ENCODE data around the gene SMTN.

The SMTN gene

GRCh38 chr22:31130873-31131272 lies 49.8 kb downstream of the SMTN start:
- H3K27ac Mint-ChIP-seq, result no peak overlapping the region
- no peak overlapping the region for H3K4me3 Mint-ChIP-seq
- no peak for DNase-seq
- H3K9me3 Mint-ChIP-seq, result no peaks in the 10 kb centered on the region
- H3K27me3 Mint-ChIP-seq, result peaks cover 5% of the 10 kb centered on the region
- H3K36me3 Mint-ChIP-seq (ENCODE audit: low read depth), result no peaks in the 10 kb centered on the region
- no peaks in the 10 kb centered on the region for H3K4me1 Mint-ChIP-seq (ENCODE audit: low read depth)

- H3K27ac Mint-ChIP-seq, result no peak overlapping the region
- H3K4me1 Mint-ChIP-seq (ENCODE audit: low read depth), result no peaks in the 10 kb centered on the region
- H3K36me3 Mint-ChIP-seq (ENCODE audit: low read depth), result no peaks in the 10 kb centered on the region
- no peak overlapping the region for H3K4me3 Mint-ChIP-seq
- no peaks in the 10 kb centered on the region for H3K9me3 Mint-ChIP-seq
- peaks cover under 1% of the 10 kb centered on the region for H3K27me3 Mint-ChIP-seq
- DNase-seq, result no peak
Observed at GRCh38 chr22:31133911-31134310, 52.8 kb downstream of the SMTN start.

- Mint-ChIP-seq H3K27ac (no peak overlapping the region), H3K4me3 (no peak overlapping the region), H3K9me3 (no peaks in the 10 kb centered on the region), H3K36me3 (ENCODE audit: low read depth) (no peaks in the 10 kb centered on the region), H3K27me3 (peaks cover 5% of the 10 kb centered on the region), H3K4me1 (ENCODE audit: low read depth) (no peaks in the 10 kb centered on the region)
- DNase-seq, result no peak
Observed at GRCh38 chr22:31134688-31135087, 53.6 kb downstream of the SMTN start.

GRCh38 chr22:31135706-31136105 lies 54.6 kb downstream of the SMTN start:
- no peaks in the 10 kb centered on the region for H3K4me1 Mint-ChIP-seq (ENCODE audit: low read depth)
- DNase-seq, result no peak
- no peak overlapping the region for H3K4me3 Mint-ChIP-seq

GRCh38 chr22:31136155-31136554 lies 55.0 kb downstream of the SMTN start:
- Mint-ChIP-seq H3K27me3 (peaks cover 8% of the 10 kb centered on the region), H3K9me3 (no peaks in the 10 kb centered on the region), H3K4me3 (no peak overlapping the region), H3K4me1 (ENCODE audit: low read depth) (no peaks in the 10 kb centered on the region), H3K27ac (no peak overlapping the region), H3K36me3 (ENCODE audit: low read depth) (no peaks in the 10 kb centered on the region)
- DNase-seq, result no peak

More at GRCh38 chr22:31135706-31136105, 54.6 kb downstream of the SMTN start:
- Mint-ChIP-seq H3K36me3 (ENCODE audit: low read depth) (no peaks in the 10 kb centered on the region), H3K27me3 (peaks cover 8% of the 10 kb centered on the region), H3K27ac (no peak overlapping the region), H3K9me3 (no peaks in the 10 kb centered on the region)

- H3K4me1 Mint-ChIP-seq (ENCODE audit: low read depth), result no peaks in the 10 kb centered on the region
- H3K4me3 Mint-ChIP-seq, result no peak overlapping the region
- no peaks in the 10 kb centered on the region for H3K36me3 Mint-ChIP-seq (ENCODE audit: low read depth)
- peaks cover 8% of the 10 kb centered on the region for H3K27me3 Mint-ChIP-seq
- H3K27ac Mint-ChIP-seq, result no peak overlapping the region
- DNase-seq, result no peak
- H3K9me3 Mint-ChIP-seq, result no peaks in the 10 kb centered on the region
Observed at GRCh38 chr22:31136711-31137110, 55.6 kb downstream of the SMTN start.

GRCh38 chr22:31137721-31138120 lies 56.6 kb downstream of the SMTN start:
- no peak overlapping the region for H3K27ac Mint-ChIP-seq
- no peak for DNase-seq
- H3K4me1 Mint-ChIP-seq (ENCODE audit: low read depth), result no peaks in the 10 kb centered on the region
- H3K36me3 Mint-ChIP-seq (ENCODE audit: low read depth), result no peaks in the 10 kb centered on the region
- H3K27me3 Mint-ChIP-seq, result peaks cover 8% of the 10 kb centered on the region
- H3K4me3 Mint-ChIP-seq, result no peak overlapping the region
- H3K9me3 Mint-ChIP-seq, result no peaks in the 10 kb centered on the region

- H3K27ac Mint-ChIP-seq, result no peak overlapping the region
Observed at GRCh38 chr22:31138126-31138525, 57.0 kb downstream of the SMTN start.

GRCh38 chr22:31139066-31139465 lies 57.9 kb downstream of the SMTN start:
- H3K4me3 Mint-ChIP-seq, result no peak overlapping the region
- H3K36me3 Mint-ChIP-seq (ENCODE audit: low read depth), result no peaks in the 10 kb centered on the region
- peaks cover 2% of the 10 kb centered on the region for H3K4me1 Mint-ChIP-seq (ENCODE audit: low read depth)
- no peak for DNase-seq
- H3K27ac Mint-ChIP-seq, result no peak overlapping the region
- peaks cover 8% of the 10 kb centered on the region for H3K27me3 Mint-ChIP-seq
- no peaks in the 10 kb centered on the region for H3K9me3 Mint-ChIP-seq

More at GRCh38 chr22:31138126-31138525, 57.0 kb downstream of the SMTN start:
- H3K4me3 Mint-ChIP-seq, result no peak overlapping the region
- no peaks in the 10 kb centered on the region for H3K4me1 Mint-ChIP-seq (ENCODE audit: low read depth)
- peaks cover 8% of the 10 kb centered on the region for H3K27me3 Mint-ChIP-seq
- no peak for DNase-seq
- H3K9me3 Mint-ChIP-seq, result no peaks in the 10 kb centered on the region
- no peaks in the 10 kb centered on the region for H3K36me3 Mint-ChIP-seq (ENCODE audit: low read depth)

GRCh38 chr22:31139866-31140716 lies 59.0 kb downstream of the SMTN start, which contains the start of gene PLA2G3:
Gene PLA2G3, minus strand, starts transcription at chr22:31140508. Its CDS starts 154 bp downstream, at chr22:31140354.
- no peaks in the 10 kb centered on the region for H3K36me3 Mint-ChIP-seq (ENCODE audit: low read depth)
- peaks cover 7% of the 10 kb centered on the region for H3K4me1 Mint-ChIP-seq (ENCODE audit: low read depth)
- H3K4me3 Mint-ChIP-seq, result no peak within 1 kb of the TSS
- DNase-seq, result no peak
- H3K9me3 Mint-ChIP-seq, result no peaks in the 10 kb centered on the region
- H3K27me3 Mint-ChIP-seq, result peaks cover 8% of the 10 kb centered on the region
- H3K27ac Mint-ChIP-seq, result no peak within 1 kb of the TSS

GRCh38 chr22:31140746-31141145 lies 59.6 kb downstream of the SMTN start:
- no peak overlapping the region for H3K4me3 Mint-ChIP-seq

GRCh38 chr22:31141551-31141950 lies 60.4 kb downstream of the SMTN start:
- no peak for DNase-seq
- H3K27ac Mint-ChIP-seq, result no peak overlapping the region
- H3K9me3 Mint-ChIP-seq, result no peaks in the 10 kb centered on the region
- peaks cover 8% of the 10 kb centered on the region for H3K27me3 Mint-ChIP-seq
- no peaks in the 10 kb centered on the region for H3K36me3 Mint-ChIP-seq (ENCODE audit: low read depth)
- peaks cover 7% of the 10 kb centered on the region for H3K4me1 Mint-ChIP-seq (ENCODE audit: low read depth)
- no peak overlapping the region for H3K4me3 Mint-ChIP-seq

More at GRCh38 chr22:31140746-31141145, 59.6 kb downstream of the SMTN start:
- peaks cover 8% of the 10 kb centered on the region for H3K27me3 Mint-ChIP-seq
- no peaks in the 10 kb centered on the region for H3K9me3 Mint-ChIP-seq
- DNase-seq, result no peak
- H3K27ac Mint-ChIP-seq, result no peak overlapping the region
- peaks cover 7% of the 10 kb centered on the region for H3K4me1 Mint-ChIP-seq (ENCODE audit: low read depth)
- no peaks in the 10 kb centered on the region for H3K36me3 Mint-ChIP-seq (ENCODE audit: low read depth)

- Mint-ChIP-seq H3K4me3 (no peak overlapping the region), H3K27ac (no peak overlapping the region), H3K27me3 (peaks cover 8% of the 10 kb centered on the region), H3K36me3 (ENCODE audit: low read depth) (no peaks in the 10 kb centered on the region), H3K9me3 (no peaks in the 10 kb centered on the region), H3K4me1 (ENCODE audit: low read depth) (peaks cover 7% of the 10 kb centered on the region)
- no peak for DNase-seq
Observed at GRCh38 chr22:31142285-31142684, 61.2 kb downstream of the SMTN start.

- Mint-ChIP-seq H3K4me1 (ENCODE audit: low read depth) (peaks cover 7% of the 10 kb centered on the region), H3K27ac (no peak overlapping the region), H3K36me3 (ENCODE audit: low read depth) (no peaks in the 10 kb centered on the region), H3K9me3 (no peaks in the 10 kb centered on the region), H3K4me3 (no peak overlapping the region), H3K27me3 (peaks cover 8% of the 10 kb centered on the region)
- DNase-seq, result no peak
Observed at GRCh38 chr22:31143038-31143437, 61.9 kb downstream of the SMTN start.

GRCh38 chr22:31143537-31143936 lies 62.4 kb downstream of the SMTN start:
- no peak overlapping the region for H3K27ac Mint-ChIP-seq
- no peak overlapping the region for H3K4me3 Mint-ChIP-seq
- no peak for DNase-seq
- H3K36me3 Mint-ChIP-seq (ENCODE audit: low read depth), result no peaks in the 10 kb centered on the region
- H3K27me3 Mint-ChIP-seq, result peaks cover 8% of the 10 kb centered on the region
- H3K4me1 Mint-ChIP-seq (ENCODE audit: low read depth), result peaks cover 7% of the 10 kb centered on the region
- H3K9me3 Mint-ChIP-seq, result no peaks in the 10 kb centered on the region

Measured in activated T-cell treated with anti-CD3 and anti-CD28 coated beads, Interleukin-2, amount 50 U/mL, for 24 hours (primary cell).